ENCODE measurements around the gene ANO8.

Gene ANO8

DNA sequence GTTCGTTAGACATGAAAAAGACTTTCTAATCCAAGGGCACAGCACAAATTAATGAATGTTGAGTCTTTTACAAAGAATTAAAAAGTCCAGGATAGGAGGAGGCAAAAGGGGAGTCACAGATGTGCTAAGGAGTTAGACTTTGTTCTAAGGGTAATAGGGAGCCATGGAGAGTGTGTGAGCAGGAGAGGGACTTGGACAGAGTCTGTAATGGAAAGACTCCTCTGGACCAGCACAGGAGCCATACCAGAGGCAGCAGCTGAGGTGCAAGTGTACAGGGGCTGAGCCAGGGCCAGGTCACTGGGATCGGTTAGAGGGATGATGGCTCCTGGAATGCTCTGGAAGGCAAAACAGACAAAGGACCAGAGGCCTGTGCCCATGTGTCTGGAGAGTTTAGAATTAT, 13.2 kb upstream of the ANO8 start:
- no peak for DNase-seq (ENCODE audit: low read depth, low spot score)

DNA sequence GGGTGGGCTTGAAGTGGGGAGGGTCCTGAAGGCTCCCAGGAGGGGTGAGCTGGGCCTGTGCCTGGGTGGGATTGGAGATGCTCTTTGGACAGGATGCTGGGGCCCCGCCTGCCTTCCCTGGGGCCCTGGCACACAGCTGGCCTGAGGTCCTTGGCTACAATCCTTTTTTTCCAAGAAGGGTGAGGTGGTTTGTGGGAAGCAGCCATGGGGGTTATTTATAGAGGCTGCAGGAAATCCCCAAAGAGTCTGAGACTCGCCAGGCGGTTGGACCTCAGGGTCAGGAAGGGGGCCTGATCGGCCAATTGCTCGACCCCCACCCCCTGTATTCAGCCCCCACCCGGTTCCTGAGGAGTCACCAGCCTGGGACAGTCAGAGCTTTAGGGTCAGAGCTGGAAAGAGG, 12.7 kb upstream of the ANO8 start:
- DNase-seq (ENCODE audit: low read depth, low spot score) = no peak

DNA sequence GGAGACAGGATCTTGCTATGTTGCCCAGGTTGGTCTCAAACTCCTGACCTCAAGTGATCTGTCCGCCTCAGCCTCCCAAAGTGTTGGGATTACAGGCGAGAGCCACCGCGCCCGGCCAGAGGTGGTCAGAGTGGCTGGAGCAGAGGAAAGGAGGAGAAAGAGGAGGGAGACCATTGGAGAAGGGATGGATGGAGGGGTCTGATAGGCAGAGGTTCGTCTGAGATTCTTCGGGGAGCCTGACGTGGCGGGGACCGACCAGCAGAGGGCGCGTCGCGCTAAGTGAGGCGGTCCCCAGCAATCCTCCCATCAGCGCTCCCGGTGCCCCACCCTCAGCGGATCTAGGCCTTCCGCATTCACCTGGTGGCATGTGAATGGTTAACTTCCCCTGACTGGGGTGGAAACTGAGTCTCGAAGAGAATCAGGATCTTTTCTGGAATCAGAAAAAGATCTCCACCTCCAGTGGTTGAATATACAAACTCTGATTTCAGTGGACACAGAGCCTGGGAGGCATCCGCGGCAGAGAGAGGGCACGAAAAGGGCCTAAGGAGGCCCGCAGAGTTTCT, 11.5 kb upstream of the ANO8 start:
- peak; percentile 92 for DNase-seq (ENCODE audit: low read depth, low spot score)

DNA sequence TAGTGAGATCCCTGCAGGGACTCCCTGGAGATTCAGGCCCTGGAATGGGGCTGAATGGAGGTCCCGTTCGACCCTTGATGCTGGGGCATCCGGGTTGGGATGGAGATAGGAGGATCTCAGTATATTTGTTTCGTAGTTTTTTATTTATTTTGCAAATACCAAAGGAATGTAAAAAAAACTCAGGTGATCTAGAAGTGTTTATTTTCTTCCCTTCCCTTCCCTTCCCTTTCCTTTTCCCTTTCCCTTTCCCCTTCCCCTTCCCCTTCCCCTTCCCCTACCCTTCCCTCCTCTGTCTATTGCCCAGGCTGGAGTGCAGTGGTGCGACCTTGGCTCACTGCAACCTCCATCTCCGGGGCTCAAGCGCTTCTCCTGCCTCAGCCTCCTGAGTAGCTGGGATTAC, 7.2 kb upstream of the ANO8 start:
- no peak for DNase-seq (ENCODE audit: low read depth, low spot score)

DNA sequence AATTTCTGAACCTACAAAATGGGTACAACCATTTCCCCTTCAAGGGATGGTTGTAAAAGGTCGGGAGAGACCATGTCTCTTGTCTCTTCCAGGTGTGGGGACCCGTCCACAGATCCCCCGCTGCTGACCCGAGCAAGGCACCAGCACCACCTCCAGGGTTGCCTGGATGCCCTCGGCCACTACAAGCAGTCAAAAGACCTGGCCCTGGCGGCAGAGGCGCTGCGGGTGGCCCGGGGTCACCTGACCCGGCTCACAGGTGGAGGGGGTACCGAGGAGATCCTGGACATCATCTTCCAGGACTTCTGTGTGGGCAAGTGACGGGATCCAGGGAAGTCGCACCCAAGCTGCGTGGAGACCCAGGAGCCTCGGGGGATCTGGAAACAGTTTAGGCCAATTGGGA, 6.7 kb upstream of the ANO8 start:
- no peak for DNase-seq (ENCODE audit: low read depth, low spot score)

DNA sequence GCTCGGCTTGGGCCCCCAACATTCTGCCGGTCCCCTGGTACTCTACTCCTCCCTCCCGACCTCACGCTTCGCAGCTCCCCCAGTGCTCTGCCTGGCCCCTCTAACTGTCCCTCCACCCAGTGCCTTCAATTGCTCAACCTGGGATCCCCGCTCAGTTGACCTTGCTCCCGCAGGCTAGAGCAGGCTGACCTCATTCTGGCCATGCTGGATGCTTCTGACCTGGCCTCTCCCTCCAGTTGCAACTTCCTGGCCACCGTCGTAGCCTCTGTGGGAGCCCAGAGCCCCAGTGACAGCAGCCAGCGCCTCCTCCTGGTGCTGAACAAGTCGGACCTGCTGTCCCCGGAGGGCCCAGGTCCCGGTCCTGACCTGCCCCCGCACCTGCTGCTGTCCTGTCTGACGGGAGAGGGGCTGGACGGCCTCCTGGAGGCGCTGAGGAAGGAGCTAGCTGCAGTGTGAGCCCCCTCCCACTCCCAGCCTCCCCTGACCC, 6.3 kb upstream of the ANO8 start:
- DNase-seq (ENCODE audit: low read depth, low spot score) = peak; percentile 44

DNA sequence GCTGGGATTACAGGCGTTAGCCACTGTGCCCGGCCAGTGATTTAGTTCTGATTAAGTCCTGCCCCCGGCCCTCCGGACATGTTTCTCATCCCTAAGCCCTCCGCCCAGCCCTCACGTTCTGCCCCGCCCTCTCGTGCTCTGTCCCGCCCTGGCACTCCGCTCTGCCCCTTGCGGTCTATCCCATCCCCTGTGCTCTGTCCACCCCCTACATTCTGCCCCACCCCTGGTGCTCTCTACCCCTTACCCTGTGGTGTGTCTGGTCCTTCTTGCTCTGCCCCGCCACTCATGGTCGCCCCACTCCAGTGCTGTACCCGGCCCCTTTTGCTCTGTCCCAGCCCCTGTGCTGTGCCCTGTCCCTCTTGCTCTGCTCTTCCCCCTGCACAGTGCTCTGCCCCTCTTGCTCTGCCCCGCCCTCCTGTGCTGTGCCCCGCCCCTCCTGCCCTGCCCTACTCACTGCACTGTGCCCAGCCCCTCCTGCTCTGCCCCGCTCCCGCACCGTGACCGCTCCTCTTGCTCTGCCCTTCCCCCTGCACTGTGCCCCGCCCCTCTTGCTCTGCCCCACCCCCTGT, 5.7 kb upstream of the ANO8 start:
- peak; percentile 88 for DNase-seq (ENCODE audit: low read depth, low spot score)

DNA sequence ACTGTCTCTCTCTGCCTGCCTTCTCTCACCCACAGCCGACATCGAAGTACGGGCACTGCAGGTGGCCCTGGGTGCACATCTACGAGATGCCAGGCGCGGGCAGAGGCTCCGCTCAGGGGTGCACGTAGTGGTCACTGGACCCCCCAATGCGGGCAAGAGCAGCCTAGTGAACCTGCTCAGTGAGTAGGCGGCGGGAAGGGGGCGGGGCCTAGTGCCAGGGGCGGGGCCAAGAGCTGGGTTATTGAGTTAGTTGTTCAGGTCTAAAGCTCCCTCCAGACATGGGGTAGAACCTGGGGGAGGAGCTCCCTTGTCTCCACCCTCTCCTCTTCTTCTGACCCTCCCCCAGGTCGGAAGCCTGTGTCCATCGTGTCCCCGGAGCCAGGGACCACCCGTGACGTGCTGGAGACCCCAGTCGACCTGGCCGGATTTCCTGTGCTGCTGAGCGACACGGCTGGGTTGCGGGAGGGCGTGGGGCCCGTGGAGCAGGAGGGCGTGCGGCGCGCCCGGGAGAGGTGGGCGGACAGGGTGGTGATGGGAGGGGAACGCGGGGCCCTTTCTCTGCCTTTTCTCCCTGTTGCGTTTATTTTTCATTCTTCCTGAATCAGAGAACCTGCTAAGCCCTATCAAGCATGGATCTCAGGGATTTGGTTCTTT, 4.6 kb upstream of the ANO8 start:
- DNase-seq (ENCODE audit: low read depth, low spot score) = peak; percentile 69

DNA sequence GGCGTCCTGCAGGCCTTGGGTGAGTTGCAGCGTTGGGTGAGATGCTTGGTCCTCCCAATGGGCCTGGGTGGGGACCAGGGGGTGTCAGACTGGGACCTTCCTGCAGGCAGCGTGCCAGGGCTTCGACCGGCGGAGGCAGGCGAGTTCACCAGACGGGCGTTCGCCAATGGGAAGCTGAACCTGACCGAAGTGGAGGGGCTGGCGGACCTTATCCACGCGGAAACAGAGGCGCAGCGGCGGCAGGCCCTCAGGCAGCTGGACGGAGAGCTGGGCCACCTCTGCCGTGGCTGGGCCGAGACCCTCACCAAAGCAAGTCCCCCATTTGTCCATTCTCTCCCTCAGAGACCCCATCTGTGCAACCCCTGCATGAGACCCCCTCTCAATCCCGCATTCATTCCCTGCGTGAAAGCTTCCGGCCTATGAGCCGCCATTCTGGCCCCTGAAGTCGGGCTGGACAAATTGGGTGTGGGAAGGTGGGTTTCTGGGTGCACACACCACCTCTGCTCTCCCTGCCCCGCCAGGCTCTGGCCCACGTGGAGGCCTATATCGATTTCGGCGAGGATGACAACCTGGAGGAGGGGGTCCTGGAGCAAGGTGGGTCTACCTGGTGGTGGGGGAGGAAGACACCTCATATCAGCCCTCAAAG, 3.9 kb upstream of the ANO8 start:
- DNase-seq (ENCODE audit: low read depth, low spot score) = no peak

DNA sequence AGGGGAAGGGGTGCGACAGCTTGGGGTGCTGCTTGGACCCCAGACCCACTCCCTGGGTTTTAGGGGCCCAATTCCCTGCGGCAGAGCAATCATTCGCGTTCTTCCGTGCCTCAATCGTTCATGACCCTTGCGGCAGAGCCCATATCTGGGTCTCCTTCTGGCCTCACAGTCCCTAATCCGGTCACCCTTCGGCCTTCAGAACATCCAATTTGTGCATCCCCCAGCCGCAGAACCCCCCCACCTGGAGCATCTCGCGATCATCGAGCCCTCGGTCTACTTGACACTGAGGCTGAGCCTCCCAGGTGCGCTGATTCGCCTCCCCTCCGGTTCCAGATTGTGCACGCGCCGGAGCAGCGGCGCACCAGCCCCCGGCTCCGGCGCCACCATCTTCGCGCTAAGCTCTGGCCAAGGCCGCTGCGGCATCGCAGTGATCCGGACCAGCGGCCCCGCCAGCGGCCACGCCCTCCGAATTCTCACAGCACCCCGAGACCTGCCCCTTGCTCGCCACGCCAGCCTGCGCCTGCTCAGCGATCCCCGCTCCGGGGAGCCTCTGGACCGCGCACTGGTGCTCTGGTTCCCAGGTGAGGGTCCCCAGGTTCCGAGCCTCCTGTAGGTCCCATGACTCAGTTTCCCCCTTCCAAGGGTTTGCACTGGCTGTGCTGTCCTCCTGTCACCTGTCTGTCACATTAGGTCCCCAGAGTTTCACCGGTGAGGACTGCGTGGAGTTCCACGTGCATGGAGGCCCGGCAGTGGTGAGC, 3.2 kb upstream of the ANO8 start:
- no peak for DNase-seq (ENCODE audit: low read depth, low spot score)

DNA sequence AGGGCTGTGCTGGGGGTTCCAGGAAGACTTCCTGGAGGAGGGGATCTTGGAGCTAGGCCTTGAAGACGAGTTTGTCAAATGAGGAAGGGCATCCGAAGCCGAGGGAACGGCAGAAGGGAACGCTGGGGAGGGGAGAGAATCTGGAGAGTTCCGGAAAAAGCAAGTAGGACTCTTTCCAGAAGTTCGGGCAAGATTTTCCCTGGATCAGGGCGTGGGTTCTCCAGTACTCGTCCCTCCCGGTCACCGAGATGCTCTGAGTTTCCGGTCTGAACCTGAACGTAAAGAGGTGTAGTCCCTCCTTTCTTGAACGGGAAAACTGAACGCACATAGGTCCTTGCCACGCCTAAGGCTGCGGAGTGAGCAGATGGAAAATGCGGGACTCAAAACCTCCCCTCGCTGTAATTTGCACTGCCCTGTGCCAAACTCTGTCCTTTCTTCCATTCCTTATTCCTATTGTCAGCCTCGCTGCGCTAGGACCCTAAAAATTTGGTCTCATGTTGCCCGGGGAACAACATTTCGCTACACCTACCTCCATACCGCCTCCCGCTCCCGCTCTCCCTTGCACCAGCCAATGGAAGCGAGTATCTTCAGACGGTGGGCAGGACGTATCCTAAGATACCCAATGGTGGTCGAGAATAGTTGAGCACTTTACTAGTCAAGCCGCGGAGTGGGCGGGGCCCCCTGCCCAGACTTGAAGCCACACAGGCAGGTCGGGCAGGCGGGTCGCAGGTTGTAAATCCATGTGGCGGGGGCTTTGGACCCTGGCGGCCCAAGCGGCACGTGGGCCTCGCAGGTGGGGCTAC, 2.4 kb upstream of the ANO8 start, which contains the start of gene GTPBP3:
Gene GTPBP3, plus strand, starts transcription at position 682 of the 803 bp plus-strand sequence. Its CDS starts 59 bp downstream, at position 741.
- DNase-seq (ENCODE audit: low read depth, low spot score) = peak; percentile 99

DNA sequence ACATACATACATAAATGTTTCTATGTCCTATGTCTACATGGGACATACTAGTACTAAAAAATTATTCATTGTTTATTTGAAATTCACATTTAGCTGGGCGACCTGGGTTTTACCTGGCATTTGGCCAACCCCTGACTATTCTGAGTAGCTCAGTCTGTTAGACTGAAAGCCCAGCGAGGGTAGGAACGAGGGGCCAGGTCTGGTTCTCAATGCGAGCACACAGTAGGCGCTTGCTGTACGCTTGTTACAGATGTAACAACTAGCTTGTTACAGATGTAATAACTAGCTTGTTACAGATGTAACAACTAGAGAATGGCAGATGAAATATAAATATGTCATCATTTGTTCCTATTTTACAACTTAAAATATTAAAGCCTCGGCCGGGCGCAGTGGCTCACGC, 920 bp upstream of the ANO8 start:
- no peak for DNase-seq (ENCODE audit: low read depth, low spot score)

DNA sequence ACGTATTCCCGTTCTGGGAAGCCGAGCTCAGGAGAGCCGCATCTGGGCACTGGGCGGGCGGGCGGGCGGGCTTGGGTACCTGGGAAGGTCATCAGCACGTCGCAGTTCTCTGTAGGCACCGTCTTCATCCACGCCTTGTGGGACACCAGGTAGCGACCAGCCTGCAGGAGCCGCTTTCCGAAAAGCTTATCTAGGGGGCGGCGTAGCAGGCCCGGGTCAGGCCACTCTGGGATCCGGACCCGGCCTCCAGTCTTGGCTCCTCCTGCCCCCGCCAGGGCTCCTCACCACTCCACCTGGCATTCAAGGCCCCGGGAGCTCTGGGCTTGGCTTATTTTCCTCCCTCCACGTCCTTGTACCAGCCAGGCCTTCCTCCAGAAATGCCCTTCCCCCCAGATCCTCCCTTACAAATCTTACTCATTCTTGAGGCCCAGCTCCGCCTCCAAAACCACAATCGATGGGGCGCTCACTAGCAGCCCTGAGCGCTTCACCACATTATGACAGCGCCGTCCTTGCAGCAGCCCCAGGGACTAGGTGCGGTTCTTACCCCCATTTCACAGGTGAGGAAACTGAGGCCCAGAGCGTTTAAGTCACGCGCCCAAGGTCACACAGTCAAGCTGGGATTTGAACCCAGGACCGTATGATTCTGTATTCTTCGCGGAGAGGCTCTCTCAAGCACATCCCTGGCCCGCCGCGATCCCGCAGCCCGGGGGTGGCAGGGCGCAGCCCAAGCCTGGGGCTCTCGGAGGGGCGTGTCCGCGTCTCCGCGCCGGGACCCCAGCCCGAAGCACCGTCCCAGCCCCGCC, 843 bp downstream of the ANO8 start:
- peak; percentile 52 for DNase-seq (ENCODE audit: low read depth, low spot score)

DNA sequence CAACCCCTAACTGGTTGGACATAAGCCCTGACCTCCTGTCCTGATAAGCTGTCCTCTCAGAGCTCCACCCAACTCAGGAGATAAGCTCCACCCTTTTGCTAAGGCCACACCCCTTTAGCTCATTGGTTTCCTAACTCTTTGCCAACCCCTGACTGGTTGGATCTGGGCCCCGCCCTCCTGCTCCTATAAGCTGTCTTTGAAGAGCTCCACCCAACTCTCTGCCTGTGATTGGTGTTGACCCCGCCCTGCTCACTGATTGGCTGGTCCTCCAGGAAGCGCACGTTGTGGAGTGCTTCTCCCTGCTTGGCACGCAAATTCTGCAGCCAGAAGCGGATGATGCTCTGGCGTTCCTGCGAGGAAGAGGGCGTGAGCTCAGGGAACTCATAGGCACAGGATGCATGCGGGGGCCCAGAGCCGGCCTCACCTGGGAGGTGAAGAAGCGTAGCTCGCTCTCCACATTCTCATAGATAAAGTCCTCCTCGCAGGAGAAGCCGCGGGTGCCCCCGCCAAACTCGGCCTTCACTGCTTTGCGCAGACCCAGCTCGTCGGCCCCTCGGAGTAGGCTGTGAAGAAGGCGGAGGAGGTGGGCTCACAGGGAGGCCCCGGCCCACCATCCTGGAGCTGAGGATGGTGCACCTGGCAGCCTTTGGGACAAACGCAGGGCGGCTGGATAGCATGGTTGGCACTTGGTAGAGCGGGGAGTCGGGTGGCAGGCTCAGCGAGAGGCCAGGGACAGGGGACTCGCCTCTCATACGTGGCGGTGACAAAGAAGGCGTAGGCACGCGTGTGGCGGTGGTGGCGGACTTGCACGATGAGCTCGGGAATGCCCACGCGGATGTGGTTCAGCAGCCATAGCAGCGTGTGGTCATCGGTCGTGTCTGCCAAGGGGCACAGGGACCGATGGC, 1.7 kb downstream of the ANO8 start:
- DNase-seq (ENCODE audit: low read depth, low spot score) = peak; percentile 97

DNA sequence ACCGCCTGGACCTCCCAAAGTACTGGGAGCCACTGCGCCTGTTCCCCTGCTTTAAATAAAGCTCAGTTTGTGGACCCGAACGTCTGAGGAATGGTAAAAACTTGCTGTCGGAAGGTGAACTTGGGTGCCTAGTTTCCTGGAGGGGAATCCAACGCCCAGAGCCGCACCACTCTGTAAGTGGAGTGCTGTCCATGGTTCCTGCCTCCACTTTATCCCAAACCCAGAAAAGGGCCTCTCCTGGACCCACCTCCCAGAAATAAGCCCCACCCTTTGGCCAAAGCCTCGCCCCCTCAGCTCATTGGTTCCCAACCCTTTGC, 2.3 kb downstream of the ANO8 start:
- no peak for DNase-seq (ENCODE audit: low read depth, low spot score)

DNA sequence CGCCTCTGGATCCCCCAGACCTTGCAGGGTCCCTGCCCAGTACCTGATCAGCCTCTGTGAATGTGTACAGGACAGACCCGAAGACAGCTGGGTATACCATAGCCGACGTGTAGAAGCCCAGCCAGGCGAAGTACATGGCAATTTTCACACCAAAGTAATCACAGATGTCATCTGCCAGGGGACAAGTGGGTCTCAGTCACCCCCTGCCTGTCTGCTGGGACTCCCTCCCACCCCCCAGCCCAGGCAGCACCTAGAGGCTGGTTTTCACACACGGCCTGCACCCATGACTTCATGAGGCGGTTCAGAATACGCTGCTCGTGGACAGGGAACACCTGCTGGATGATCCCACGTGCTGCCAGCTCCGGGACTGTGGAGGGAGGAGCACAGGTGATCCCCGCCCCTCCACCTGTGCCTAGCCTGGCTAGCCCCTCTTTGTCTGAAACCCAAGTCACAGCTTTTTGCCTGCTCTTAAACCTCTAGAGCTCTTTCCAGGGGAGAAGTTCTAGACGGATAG, 3.6 kb downstream of the ANO8 start:
- no peak for DNase-seq (ENCODE audit: low read depth, low spot score)

DNA sequence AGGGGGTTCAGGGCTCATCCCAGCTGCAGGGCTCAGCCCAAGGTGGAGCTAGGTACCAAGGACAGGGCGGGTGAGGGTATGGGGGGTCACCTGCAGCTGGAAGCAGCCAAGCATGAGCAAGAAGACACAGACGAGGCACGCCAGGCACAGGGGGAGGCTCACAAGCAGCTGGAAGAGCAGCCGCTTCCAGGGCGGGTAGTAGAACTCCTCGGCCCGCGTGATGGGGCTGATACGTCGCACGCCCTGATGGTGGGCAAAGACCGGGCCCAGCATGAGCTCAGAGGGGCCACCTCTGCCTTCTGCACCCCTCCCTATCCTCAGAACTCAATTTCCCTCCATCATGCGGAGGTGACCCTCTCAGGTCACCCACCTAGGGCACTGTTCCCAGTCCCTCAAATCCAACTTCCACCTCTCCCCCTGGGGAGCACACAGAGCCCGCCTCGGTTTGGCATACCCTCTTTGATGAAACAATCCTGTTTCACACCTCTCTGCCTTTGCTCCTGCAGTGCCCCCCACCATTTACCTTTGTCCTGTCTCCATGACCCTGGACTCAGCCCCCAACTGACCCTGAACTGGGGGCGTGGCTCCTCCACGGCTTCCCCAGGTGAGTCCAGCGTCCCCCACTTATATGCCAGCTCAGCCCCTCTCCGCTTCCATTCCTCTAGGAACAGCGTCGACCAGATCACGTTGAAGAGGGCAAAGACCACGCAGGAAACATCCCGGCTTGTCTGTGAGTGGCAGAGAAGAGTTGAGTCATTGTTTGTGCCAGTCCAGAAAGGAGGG, 4.2 kb downstream of the ANO8 start:
- no peak for DNase-seq (ENCODE audit: low read depth, low spot score)
